ENCODE data around the gene KIFC1. TPM values are rescaled to one million over a fixed set of nuclear protein-coding genes. Genes with fewer than 3 reads are reported as not detected.

Gene KIFC1
- total and polyA plus RNA-seq, 2 of the 4 experiments (the other 2 are of a cell fraction): 33.9 to 40.6 TPM

DNA sequence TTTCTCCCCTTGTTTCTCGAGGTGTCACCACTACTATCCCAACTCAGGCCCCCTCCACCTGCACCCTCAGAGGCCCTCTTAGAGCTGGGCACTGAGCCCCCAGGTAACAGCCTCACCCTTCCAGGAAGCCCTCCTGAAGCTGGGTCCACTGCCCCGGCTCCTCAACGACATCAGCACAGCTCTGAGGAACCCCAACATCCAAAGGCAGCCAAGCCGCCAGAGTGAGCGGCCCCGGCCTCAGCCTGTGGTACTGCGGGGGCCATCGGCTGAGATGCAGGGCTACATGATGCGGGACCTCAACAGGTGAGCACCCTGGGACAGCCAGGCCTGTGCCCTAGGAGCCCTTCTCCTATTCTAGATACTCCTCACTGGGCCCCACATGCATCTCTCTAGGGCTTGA is 49.8 kb downstream of the KIFC1 start:
- H3K4me1 ChIP-seq (ENCODE audit: control insufficient read depth, insufficient read depth, low read length): no peaks in the 10 kb centered on the region
- intact Hi-C loops (cut with micrococcal nuclease) (no loop called here), dilution Hi-C loops (cut with HindIII; ENCODE audit: low sequenced_read_pairs, unreplicated experiment) (no loop called here), in situ Hi-C loops (cut with MboI; ENCODE audit: low sequenced_read_pairs) (no loop called here)
- peak overlapping the region; percentile 15 for H2AK9ac ChIP-seq (replicated peaks; ENCODE audit: low read depth, low read length, poor library complexity)
- ATAC-seq (ENCODE audit: low read depth) (no peak), DNase-seq (no peak)
- H3K9me1 ChIP-seq (ENCODE audit: insufficient read depth, low read length): no peaks in the 10 kb centered on the region; the same call in 1 of the 2 replicates
- H2BK15ac ChIP-seq (ENCODE audit: low read depth, low read length): no peak overlapping the region
- no peak overlapping the region for H2BK5ac ChIP-seq (ENCODE audit: low read depth, low read length, poor library complexity, severe bottlenecking)
- H3K56ac ChIP-seq (ENCODE audit: extremely low read depth, insufficient read depth, low read length): no peak overlapping the region
- H2AK5ac ChIP-seq (ENCODE audit: low read depth, low read length): no peak overlapping the region
- H3K9ac ChIP-seq (ENCODE audit: low read depth, low read length): no peak overlapping the region
- no peak overlapping the region for H3K23ac ChIP-seq (ENCODE audit: low read depth, low read length)
- no peak overlapping the region for H3K4me2 ChIP-seq (ENCODE audit: low read depth, low read length)
- peaks cover 71% of the 10 kb centered on the region for H3K36me3 ChIP-seq (ENCODE audit: control insufficient read depth, insufficient read depth, low read length)
- H4K8ac ChIP-seq (ENCODE audit: low read depth in 2 of 2, low read length in 2 of 2): no peak overlapping the region
- WGBS, 2 experiments (ENCODE audit: extremely low coverage in 2 of 2, insufficient read length in 1 of 2): 97% methylated on average over 6 of the region's 9 CpGs; no CpG with 5 or more reads in 1 of the 2 experiments
- H3K79me1 ChIP-seq (ENCODE audit: low read depth in 1 of 2, low read length in 2 of 2): peaks cover 2 to 9% of the 10 kb centered on the region in 2 experiments; a peak in 3 of 4 replicates
- ChIA-PET CTCF (no interaction called here), POLR2A (ENCODE audit: unreplicated experiment) (no interaction called here)
- no peaks in the 10 kb centered on the region for H3K27me3 ChIP-seq (ENCODE audit: control insufficient read depth, insufficient read depth, low read length)
- no peak overlapping the region for H4K5ac ChIP-seq (ENCODE audit: low read depth, low read length)
- H3K9me3 ChIP-seq (ENCODE audit: control insufficient read depth, insufficient read depth, low read length): no peaks in the 10 kb centered on the region
- no peak overlapping the region for H2BK120ac ChIP-seq (ENCODE audit: low read depth, low read length)
- no peaks in the 10 kb centered on the region for H4K20me1 ChIP-seq (ENCODE audit: insufficient read depth, low read length)
- H3K18ac ChIP-seq (ENCODE audit: low read depth, low read length): no peak overlapping the region
- no peak overlapping the region for H3K27ac ChIP-seq (ENCODE audit: insufficient read depth, low read length)
- no peak overlapping the region for H2AFZ ChIP-seq (replicated peaks; ENCODE audit: low read length, poor library complexity)
- no peak for TF ChIP-seq CHD1 (IDR thresholded peaks at IDR 0.05; ENCODE audit: low read depth, low read length)
- H4K91ac ChIP-seq (ENCODE audit: insufficient read depth, low read depth, low read length): no peak overlapping the region
- no TSS peak for BruUV-seq (replicated peaks)
- H3K14ac ChIP-seq (replicated peaks; ENCODE audit: low read depth, low read length): no peak overlapping the region
- H3K4ac ChIP-seq (ENCODE audit: low read depth, low read length): no peak overlapping the region
- no peak overlapping the region for H3K4me3 ChIP-seq (ENCODE audit: insufficient read depth, low read depth, low read length)
- H2BK20ac ChIP-seq (ENCODE audit: low read depth, low read length): no peak overlapping the region
